Measurements from ENCODE around the gene ZNF784. TPM values are rescaled to one million over a fixed set of nuclear protein-coding genes. Genes with fewer than 3 reads are reported as not detected.

Gene ZNF784
- total and polyA plus RNA-seq, 2 of the 13 experiments (the other 11 are each of a cell fraction or from before 2014, with no cell fraction given) = 4.1 to 4.2 TPM

- TF ChIP-seq MXD3 (CRISPR knock-in tag; IDR thresholded peaks at IDR 0.05) = no peak
- TF ChIP-seq ZNF777 (CRISPR knock-in tag; IDR thresholded peaks at IDR 0.05) = peak; percentile 36
- no peak for TF ChIP-seq SOX6 (IDR thresholded peaks at IDR 0.05)
- no peak for TF ChIP-seq SOX6 (CRISPR knock-in tag; IDR thresholded peaks at IDR 0.05)
- 0 out of 2 replicates have a peak, but pooled peaks have one; percentile 50 for TF ChIP-seq ATF5 (CRISPR knock-in tag; IDR thresholded peaks at IDR 0.05; ENCODE audit: low read depth)
- no peak for TF ChIP-seq ZNF773 (CRISPR knock-in tag; IDR thresholded peaks at IDR 0.05; ENCODE audit: borderline replicate concordance)
- no peak for TF ChIP-seq ZNF101 (CRISPR knock-in tag; IDR thresholded peaks at IDR 0.05; ENCODE audit: borderline replicate concordance, low read depth)
- no peak for TF ChIP-seq ZNF224 (CRISPR knock-in tag; IDR thresholded peaks at IDR 0.05)
- TF ChIP-seq ZNF580 (CRISPR knock-in tag; IDR thresholded peaks at IDR 0.05; ENCODE audit: borderline replicate concordance, low read depth) = peak; percentile 13; the same call in 1 of the 2 replicates
- TF ChIP-seq HCFC1 (IDR thresholded peaks at IDR 0.05; ENCODE audit: low read depth, low read length) = peak; percentile 37; the same call in 1 of the 2 replicates
- TF ChIP-seq FOXK1 (CRISPR knock-in tag; IDR thresholded peaks at IDR 0.05; ENCODE audit: borderline replicate concordance, low read depth) = no peak
- no peak for TF ChIP-seq ZNF652 (CRISPR knock-in tag; IDR thresholded peaks at IDR 0.05; ENCODE audit: borderline replicate concordance, low read depth)
- peak; percentile 99 for TF ChIP-seq AKAP8 (CRISPR knock-in tag; IDR thresholded peaks at IDR 0.05)
- TF ChIP-seq ERF (CRISPR knock-in tag; IDR thresholded peaks at IDR 0.05) = peak; percentile 25; the same call in 1 of the 2 replicates
- TF ChIP-seq SPEN (CRISPR knock-in tag; IDR thresholded peaks at IDR 0.05; ENCODE audit: low read depth) = peak; percentile 86
- no peak for TF ChIP-seq NR1H2 (CRISPR knock-in tag; IDR thresholded peaks at IDR 0.05; ENCODE audit: borderline replicate concordance, low read depth)
- no peak; the same call in none of the 2 replicates for TF ChIP-seq MAX (IDR thresholded peaks at IDR 0.05)
- TF ChIP-seq ETV5 (CRISPR knock-in tag; IDR thresholded peaks at IDR 0.05; ENCODE audit: borderline replicate concordance) = no peak
- TF ChIP-seq STAT6 (CRISPR knock-in tag; IDR thresholded peaks at IDR 0.05; ENCODE audit: borderline replicate concordance) = no peak
These were observed 16.4 kb upstream of the ZNF784 start, which contains the start of gene ZNF580 (continued) for GRCh38 chr19:55640577-55641425.

Data from HepG2 (cell line).